Right lobe of liver (tissue), 4 donors: ENCODE data around the gene EVC.

Experiments
- CTCF ChIP-seq, 4 donors: fragments of 200-600 bp in 3 of 4; fragments of 450-650 bp in 1 of 4; IDR thresholded peaks; one replicate each; pipeline versions ENCODE4 v1.5.1 to v1.8.0; 2016 to 2022; ENCODE audit warnings: antibody characterized with exemption in 4 of 4, mild to moderate bottlenecking in 2 of 4
- POLR2A ChIP-seq: fragments of 450-650 bp; IDR thresholded peaks from one replicate; pipeline ENCODE4 v1.6.1; 2017; ENCODE audit warnings: antibody characterized with exemption, mild to moderate bottlenecking
- donor health status: DM: no; HTN: no; CAD: no.
- donor health status: DM: no; HTN: no; CAD: no.
- donor health status: DM: no; HTN: yes; CAD: no.

GRCh38 chr4:5755161-5755560, 44.2 kb downstream of the EVC start:
- TF ChIP-seq POLR2A, result no peak
- TF ChIP-seq CTCF (IDR thresholded peaks at IDR 0.05), result no peak
